HepG2 (cell line): ENCODE data around the gene MYCBPAP. TPM values are rescaled to one million over a fixed set of nuclear protein-coding genes. Genes with fewer than 3 reads are reported as not detected.

ENCODE experiments used
- ATAC-seq: fragments of 200-7000 bp; cut with Tn5 transposase; 3 replicates; pipeline ENCODE4 v1.9.1; 2020; ENCODE audit warnings: mild to moderate bottlenecking, moderate library complexity
- BruUV-seq: library from RNA; stranded (reverse); fragments of 400-500 nt; replicated peaks from 2 replicates; lab custom pipeline; 2021; lab: Mats Ljungman, UMichigan
- CTCF ChIA-PET: fragments of 300-600 bp; formaldehyde crosslinking; extraction: SDS; loops from one replicate; lab custom pipeline; 2021; ENCODE audit warnings: low total read pairs, inconsistent platforms, low intra/inter-chr PET ratio; lab: Yijun Ruan, JAX
- POLR2A ChIA-PET: fragments of 350-600 bp; sonication (Branson Sonifier 250); formaldehyde crosslinking; loops from one replicate; lab custom pipeline; 2020; ENCODE audit warnings: antibody characterized with exemption, inconsistent platforms; lab: Yijun Ruan, JAX
- DNase-seq: peaks from one replicate; pipeline ENCODE4 v3.0.0-alpha.2; 2015; ENCODE audit warnings: low spot score
- FAIRE-seq: peaks from 3 replicates; lab custom pipeline; 2011; peaks lifted over from hg19 to GRCh38; lab: Jason Lieb, UNC
- H2AFZ ChIP-seq: one replicate; pipeline ENCODE4 v1.6.1; 2011; ENCODE audit warnings: low read length, inconsistent platforms
- H3K27ac ChIP-seq: fragments of 300-600 bp; 3 replicates; pipeline ENCODE4 v1.8.0; 2011; ENCODE audit warnings: mixed run types, mild to moderate bottlenecking, mixed read lengths, low read length, inconsistent platforms; ENCODE audit not compliant: insufficient read depth; ENCODE audit errors: extremely low read length
- H3K27me3 ChIP-seq, 2 experiments: fragments of 200-600 bp in 1 of 2; 2 replicates in 1 of 2; 3 replicates in 1 of 2; pipeline versions ENCODE4 v1.6.0 to v1.8.0; 2011; ENCODE audit warnings: low read length in 2 of 2, mild to moderate bottlenecking in 2 of 2, moderate library complexity in 2 of 2, inconsistent platforms in 1 of 2; ENCODE audit not compliant: insufficient read depth in 2 of 2, control insufficient read depth in 1 of 2
- H3K36me3 ChIP-seq, 2 experiments: fragments of 200-600 bp in 1 of 2; replicated peaks in 1 of 2; 2 replicates in 1 of 2; 3 replicates in 1 of 2; pipeline versions ENCODE4 v1.5.1 to v1.8.0; 2011; ENCODE audit warnings: low read length in 2 of 2, inconsistent platforms in 1 of 2; ENCODE audit not compliant: insufficient read depth in 2 of 2, control insufficient read depth in 1 of 2
- H3K4me1 ChIP-seq: 2 replicates; pipeline ENCODE4 v1.5.1; 2012; ENCODE audit warnings: low read length, inconsistent platforms; ENCODE audit not compliant: insufficient read depth
- H3K4me2 ChIP-seq: 2 replicates; pipeline ENCODE4 v1.6.0; 2011; ENCODE audit warnings: low read depth, low read length, inconsistent platforms
- H3K4me3 ChIP-seq, 3 experiments: fragments of 200-600 bp in 1 of 3; sonication (generic), shearing (Covaris generic) in 1 of 3; replicated peaks in 1 of 3; 2 replicates each; pipeline ENCODE4 v1.5.1; 2011 to 2016; ENCODE audit warnings: low read length in 3 of 3, inconsistent platforms in 2 of 3, low read depth in 2 of 3, mild to moderate bottlenecking in 2 of 3, control low read depth in 1 of 3, mixed read lengths in 1 of 3; ENCODE audit not compliant: insufficient read depth in 1 of 3
- H3K79me2 ChIP-seq: one replicate; pipeline ENCODE4 v1.6.1; 2011; ENCODE audit warnings: low read length, inconsistent platforms; ENCODE audit not compliant: insufficient read depth
- H3K9ac ChIP-seq: 2 replicates; pipeline ENCODE4 v1.6.0; 2011; ENCODE audit warnings: mild to moderate bottlenecking, low read depth, low read length, inconsistent platforms; ENCODE audit not compliant: insufficient read depth
- H3K9me3 ChIP-seq: 2 replicates; pipeline ENCODE4 v1.5.1; 2012; ENCODE audit warnings: mild to moderate bottlenecking, low read length
- H4K20me1 ChIP-seq: 2 replicates; pipeline ENCODE4 v1.6.0; 2011; ENCODE audit warnings: inconsistent platforms, mild to moderate bottlenecking, low read length, moderate library complexity; ENCODE audit not compliant: insufficient read depth
- DZIP1 ChIP-seq: sonication (generic); formaldehyde crosslinking; IDR thresholded peaks from 2 replicates; pipeline ENCODE4 v1.5.0; 2020; ENCODE audit warnings: mild to moderate bottlenecking, missing genetic modification reagents
- ESRRA ChIP-seq: sonication (generic); formaldehyde crosslinking; IDR thresholded peaks from 2 replicates; pipeline ENCODE4 v1.5.1; 2020; ENCODE audit warnings: mild to moderate bottlenecking, low read depth, missing genetic modification reagents
- FOSL2 ChIP-seq: sonication (generic); formaldehyde crosslinking; IDR thresholded peaks from 2 replicates; pipeline ENCODE4 v1.4.0; 2020; ENCODE audit warnings: missing genetic modification reagents
- FOXJ3 ChIP-seq: sonication (generic); formaldehyde crosslinking; IDR thresholded peaks from 2 replicates; pipeline ENCODE4 v1.4.0; 2020; ENCODE audit warnings: missing genetic modification reagents, mild to moderate bottlenecking, borderline replicate concordance
- MIXL1 ChIP-seq: IDR thresholded peaks from 2 replicates; pipeline ENCODE4 v1.6.1; 2016
- NFYC ChIP-seq: IDR thresholded peaks from 2 replicates; pipeline ENCODE4 v1.6.1; 2016; ENCODE audit warnings: missing genetic modification reagents, missing compliant biosample characterization
- NR2F1 ChIP-seq, 2 experiments: fragments of 450-650 bp in 1 of 2; formaldehyde crosslinking in 1 of 2; IDR thresholded peaks; 2 replicates each; pipeline versions ENCODE4 v1.5.0 to v1.6.1; 2016 to 2020; ENCODE audit warnings: mild to moderate bottlenecking in 1 of 2, missing compliant biosample characterization in 1 of 2, missing genetic modification reagents in 1 of 2, moderate library complexity in 1 of 2
- NR2F6 ChIP-seq, 2 experiments: IDR thresholded peaks; 2 replicates each; pipeline ENCODE4 v1.6.1; 2016; ENCODE audit warnings: antibody characterized with exemption in 1 of 2, mild to moderate bottlenecking in 1 of 2
- SKI ChIP-seq: fragments of 450-650 bp; IDR thresholded peaks from one replicate; pipeline ENCODE4 v1.6.1; 2018; ENCODE audit warnings: mild to moderate bottlenecking; ENCODE audit not compliant: partially characterized antibody
- SRF ChIP-seq: IDR thresholded peaks from 2 replicates; pipeline ENCODE4 v1.6.1; 2011; ENCODE audit warnings: mild to moderate bottlenecking, low read depth, low read length, moderate library complexity
- STAG1 ChIP-seq: sonication (generic); formaldehyde crosslinking; IDR thresholded peaks from 2 replicates; pipeline ENCODE4 v1.4.0; 2020; ENCODE audit warnings: missing genetic modification reagents
- ZBTB26 ChIP-seq: IDR thresholded peaks from 2 replicates; pipeline ENCODE4 v1.6.1; 2016; ENCODE audit warnings: missing compliant biosample characterization, missing genetic modification reagents, borderline replicate concordance
- ZKSCAN1 ChIP-seq: fragments of 150-350 bp; IDR thresholded peaks from 2 replicates; pipeline ENCODE4 v1.6.1; 2014; ENCODE audit warnings: low read length
- ZNF136 ChIP-seq: sonication (generic); formaldehyde crosslinking; IDR thresholded peaks from 2 replicates; pipeline ENCODE4 v1.8.1; 2022; ENCODE audit warnings: low read depth, mild to moderate bottlenecking, moderate library complexity, missing genetic modification reagents
- ZNF652 ChIP-seq: IDR thresholded peaks from 2 replicates; pipeline ENCODE4 v1.6.1; 2016; ENCODE audit warnings: low read depth, borderline replicate concordance
- WGBS: methylation state at CpG from one replicate; pipeline ENCODE4 v1.1.6; 2017; ENCODE audit warnings: low lambda C conversion rate; 5-methylcytosine and 5-hydroxymethylcytosine counted together
- in situ Hi-C: cut with HindIII; loops from 2 replicates; pipeline ENCODE4 v1.10.0; 2017; ENCODE audit warnings: low pct_unique_long_range_greater_than_20kb; ENCODE audit not compliant: extremely low pct_ligation_motif_present
- intact Hi-C: fragments of 100-400 bp; cut with micrococcal nuclease; formaldehyde crosslinking; loops from one replicate; pipeline ENCODE4 v1.10.0; 2022; ENCODE audit not compliant: unreplicated experiment
- polyA plus RNA-seq, 8 experiments: library from polyadenylated mRNA; depleted of rRNA in 3 of 8; stranded (reverse) in 7 of 8; unstranded in 1 of 8; fragments of >200 nt; fragmentation: Illumina TruSeq in 4 of 8; extraction: Trizol in 4 of 8; gene quantifications; 2 replicates each; pipeline versions ENCODE4 v1.2.1 to v1.2.3, GENCODE V29; 2011 to 2016; ENCODE audit warnings: low read depth in 4 of 8, missing spikeins in 1 of 8, mixed read lengths in 1 of 8; ENCODE audit not compliant: insufficient read depth in 1 of 8
- total RNA-seq, 5 experiments: library from RNA; depleted of rRNA; stranded (reverse); fragments of >200 nt; fragmentation: Illumina TruSeq; extraction: Trizol; gene quantifications; 2 replicates each; pipeline ENCODE4 v1.2.3, GENCODE V29; 2016; ENCODE audit warnings: low read depth in 1 of 5
- TF ChIP-seq, protein P1 (sequence below): sonication (generic); formaldehyde crosslinking; IDR thresholded peaks from 2 replicates; pipeline ENCODE4 v1.5.0; 2020; ENCODE audit warnings: mild to moderate bottlenecking, missing genetic modification reagents, moderate library complexity
- TF ChIP-seq, protein P2 (sequence below): IDR thresholded peaks from 2 replicates; pipeline ENCODE4 v1.6.1; 2012; ENCODE audit warnings: low read depth, low read length, improper control_type of control experiment

MYCBPAP gene
- total and polyA plus RNA-seq, 2 of the 13 experiments (the other 11 are each of a cell fraction or from before 2014, with no cell fraction given), result 0.22 to 0.24 TPM

DNA sequence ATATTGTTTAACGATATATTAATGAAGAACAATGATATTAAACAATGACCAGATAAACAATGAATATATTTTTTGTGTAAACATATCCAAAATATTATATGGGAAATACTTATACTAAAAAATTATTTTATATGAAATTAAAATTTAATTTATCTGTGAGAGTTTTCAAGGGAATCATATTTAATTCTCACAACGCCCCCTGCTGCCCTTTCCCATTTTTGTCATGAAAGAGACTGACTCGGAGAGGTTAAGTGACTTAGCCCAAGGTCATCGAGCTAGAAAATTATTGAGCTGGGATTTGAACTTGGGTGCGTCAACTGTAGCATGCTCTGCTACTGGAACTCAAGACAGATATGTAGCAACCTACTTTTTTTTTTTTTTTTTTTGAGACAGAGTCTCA, 7.2 kb upstream of the MYCBPAP start:
- peak; percentile 73 for DNase-seq
- TF ChIP-seq FOSL2 (CRISPR knock-in tag) (no peak), ZNF136 (CRISPR knock-in tag) (no peak), MIXL1 (CRISPR knock-in tag) (peak; percentile 16; the same call in 1 of the 2 replicates), ZKSCAN1 (peak; percentile 52; the same call in 1 of the 2 replicates), DZIP1 (CRISPR knock-in tag) (no peak), NR2F1 (CRISPR knock-in tag; IDR thresholded peaks at IDR 0.05) (0 out of 4 replicates have a peak, but pooled peaks of 1 of the 2 experiments have one; percentile 16), STAG1 (CRISPR knock-in tag) (peak; percentile 5; the same call in 1 of the 2 replicates), ZNF652 (CRISPR knock-in tag) (peak; percentile 29; the same call in 1 of the 2 replicates), ZBTB26 (CRISPR knock-in tag) (0 out of 2 replicates have a peak, but pooled peaks have one; percentile 62), SRF (0 out of 2 replicates have a peak, but pooled peaks have one; percentile 54), ESRRA (CRISPR knock-in tag) (peak; percentile 65; the same call in 1 of the 2 replicates), SKI (peak; percentile 10), NFYC (CRISPR knock-in tag) (no peak), FOXJ3 (no peak), NR2F6 (IDR thresholded peaks at IDR 0.05) (peak; percentile 43), NR2F6 (CRISPR knock-in tag; IDR thresholded peaks at IDR 0.05) (no peak)
- TF ChIP-seq, protein P1, sequence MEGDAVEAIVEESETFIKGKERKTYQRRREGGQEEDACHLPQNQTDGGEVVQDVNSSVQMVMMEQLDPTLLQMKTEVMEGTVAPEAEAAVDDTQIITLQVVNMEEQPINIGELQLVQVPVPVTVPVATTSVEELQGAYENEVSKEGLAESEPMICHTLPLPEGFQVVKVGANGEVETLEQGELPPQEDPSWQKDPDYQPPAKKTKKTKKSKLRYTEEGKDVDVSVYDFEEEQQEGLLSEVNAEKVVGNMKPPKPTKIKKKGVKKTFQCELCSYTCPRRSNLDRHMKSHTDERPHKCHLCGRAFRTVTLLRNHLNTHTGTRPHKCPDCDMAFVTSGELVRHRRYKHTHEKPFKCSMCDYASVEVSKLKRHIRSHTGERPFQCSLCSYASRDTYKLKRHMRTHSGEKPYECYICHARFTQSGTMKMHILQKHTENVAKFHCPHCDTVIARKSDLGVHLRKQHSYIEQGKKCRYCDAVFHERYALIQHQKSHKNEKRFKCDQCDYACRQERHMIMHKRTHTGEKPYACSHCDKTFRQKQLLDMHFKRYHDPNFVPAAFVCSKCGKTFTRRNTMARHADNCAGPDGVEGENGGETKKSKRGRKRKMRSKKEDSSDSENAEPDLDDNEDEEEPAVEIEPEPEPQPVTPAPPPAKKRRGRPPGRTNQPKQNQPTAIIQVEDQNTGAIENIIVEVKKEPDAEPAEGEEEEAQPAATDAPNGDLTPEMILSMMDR (CRISPR knock-in tag), result peak; percentile 48
- TF ChIP-seq, protein P2, sequence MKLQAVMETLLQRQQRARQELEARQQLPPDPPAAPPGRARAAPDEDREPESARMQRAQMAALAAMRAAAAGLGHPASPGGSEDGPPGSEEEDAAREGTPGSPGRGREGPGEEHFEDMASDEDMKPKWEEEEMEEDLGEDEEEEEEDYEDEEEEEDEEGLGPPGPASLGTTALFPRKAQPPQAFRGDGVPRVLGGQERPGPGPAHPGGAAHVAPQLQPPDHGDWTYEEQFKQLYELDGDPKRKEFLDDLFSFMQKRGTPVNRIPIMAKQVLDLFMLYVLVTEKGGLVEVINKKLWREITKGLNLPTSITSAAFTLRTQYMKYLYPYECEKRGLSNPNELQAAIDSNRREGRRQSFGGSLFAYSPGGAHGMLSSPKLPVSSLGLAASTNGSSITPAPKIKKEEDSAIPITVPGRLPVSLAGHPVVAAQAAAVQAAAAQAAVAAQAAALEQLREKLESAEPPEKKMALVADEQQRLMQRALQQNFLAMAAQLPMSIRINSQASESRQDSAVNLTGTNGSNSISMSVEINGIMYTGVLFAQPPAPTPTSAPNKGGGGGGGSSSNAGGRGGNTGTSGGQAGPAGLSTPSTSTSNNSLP, result peak; percentile 77; the same call in 1 of the 2 replicates
- peak; percentile 77 for FAIRE-seq
- intact Hi-C loops, result loop anchor here (1.0 kb wide), 1 partner anchor 19 kb away; no protein-coding TSS in a partner anchor
- CTCF ChIA-PET, result interaction anchor here (1.9 kb wide), 1 partner anchor 19 kb away, joined by 9 read pairs; no protein-coding TSS in a partner anchor
- in situ Hi-C loops, result no loop called here
- Histone ChIP-seq H3K79me2 (no peaks in the 10 kb centered on the region), H3K4me1 (peaks cover 42% of the 10 kb centered on the region), H3K4me2 (no peak overlapping the region), H3K9me3 (no peaks in the 10 kb centered on the region), H3K36me3 (no peaks in the 10 kb centered on the region), H4K20me1 (no peaks in the 10 kb centered on the region), H3K27me3 (no peaks in the 10 kb centered on the region; a peak in 4 of 5 replicates), H3K4me3 (no peak overlapping the region), H3K9ac (no peak overlapping the region), H2AFZ (no peak overlapping the region), H3K27ac (no peak overlapping the region)
- no TSS peak for BruUV-seq
- POLR2A ChIA-PET, result interaction anchor here (0.7 to 1.9 kb wide), 5 partner anchors 17 to 207 kb away, joined by 3 to 5 read pairs (median 3); partner anchors contain the start of gene XYLT2
- no peak for ATAC-seq
- WGBS, result 21% methylated on average over 5 of the region's 5 CpGs
